Measurements from ENCODE around the gene ALOXE3.

GRCh38 chr17:8052256-8053252 is 65.8 kb downstream of the ALOXE3 start:
- TF ChIP-seq EZH2phosphoT487 (IDR thresholded peaks at IDR 0.05; ENCODE audit: low read length) (no peak), CTCF (IDR thresholded peaks at IDR 0.05; ENCODE audit: low read length) (no peak)
